Fibroblast of skin of back (primary cell): ENCODE measurements around the gene GMDS.
A peak's percentile ranks its signal among the peaks of the same experiment; 100 is the strongest.

ENCODE experiments used
- DNase-seq: peaks from one replicate; pipeline ENCODE4 v3.0.0-alpha.2; 2013

GMDS gene

DNA sequence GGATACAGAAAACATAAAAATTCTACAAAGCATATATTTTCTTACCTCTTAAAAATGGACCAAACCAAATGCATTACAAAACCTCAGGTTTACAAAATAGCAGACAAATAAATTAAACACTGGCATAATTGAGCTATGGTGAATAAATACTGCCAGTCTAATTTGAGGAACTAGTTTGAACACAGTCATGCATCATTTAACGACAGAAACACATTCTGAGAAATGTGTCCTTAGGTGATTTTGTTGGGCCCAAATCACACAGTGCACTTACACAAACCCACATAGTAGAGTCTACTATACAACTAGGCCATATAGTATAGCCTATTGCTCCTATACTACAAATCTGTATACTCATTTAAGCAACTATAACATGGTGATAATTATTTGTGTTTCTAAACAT lies 420.1 kb downstream of the GMDS start:
- DNase-seq = no peak

DNA sequence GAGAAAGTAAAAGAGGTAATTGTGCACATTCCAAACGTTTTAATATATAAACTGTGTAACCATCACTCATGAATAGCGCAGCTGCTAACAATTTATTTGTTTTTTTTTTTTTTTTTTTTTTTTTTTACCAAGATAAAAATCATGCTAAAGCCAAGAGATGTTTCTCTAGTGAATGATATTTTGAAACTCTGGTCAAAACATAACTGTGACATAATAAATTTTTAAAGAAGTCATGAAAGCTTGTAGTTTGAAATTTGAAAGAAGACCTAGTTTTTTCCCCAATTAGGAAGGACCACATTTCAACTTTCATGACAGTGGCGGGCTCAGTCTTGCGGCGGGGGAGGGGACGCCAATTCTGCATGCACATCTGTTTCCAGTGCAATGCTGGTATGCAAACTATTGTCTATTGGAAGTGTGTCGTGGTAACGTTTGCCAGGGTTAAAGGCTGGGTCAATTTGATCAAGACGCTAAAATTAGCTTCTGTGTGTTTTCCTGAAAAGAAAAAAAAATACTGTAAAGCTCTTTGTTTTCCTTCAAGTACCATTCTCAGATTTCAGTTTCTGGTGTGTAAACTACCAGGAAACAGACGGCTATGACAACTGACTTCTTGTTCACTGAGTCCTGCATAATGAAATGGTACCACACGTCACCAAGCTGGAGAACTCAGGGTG lies 423.8 kb downstream of the GMDS start:
- peak; percentile 59 for DNase-seq

DNA sequence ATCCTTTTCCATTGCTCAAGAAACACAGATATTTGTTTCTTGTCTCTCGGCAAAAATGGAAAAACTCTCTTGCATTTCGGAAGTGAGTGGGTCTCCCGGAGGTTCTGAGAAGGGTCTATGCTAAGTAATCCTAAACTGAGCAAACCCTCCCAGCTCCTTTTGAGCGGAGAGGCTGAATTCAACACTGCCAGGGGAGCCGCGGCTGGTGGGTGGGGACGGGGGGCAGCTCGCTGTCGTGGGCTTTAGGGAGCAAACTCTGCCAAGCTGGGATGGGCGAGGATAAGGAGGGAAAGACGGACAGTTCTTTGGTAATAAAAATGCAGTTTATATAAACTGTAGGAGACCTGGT lies 424.3 kb downstream of the GMDS start:
- DNase-seq = no peak

DNA sequence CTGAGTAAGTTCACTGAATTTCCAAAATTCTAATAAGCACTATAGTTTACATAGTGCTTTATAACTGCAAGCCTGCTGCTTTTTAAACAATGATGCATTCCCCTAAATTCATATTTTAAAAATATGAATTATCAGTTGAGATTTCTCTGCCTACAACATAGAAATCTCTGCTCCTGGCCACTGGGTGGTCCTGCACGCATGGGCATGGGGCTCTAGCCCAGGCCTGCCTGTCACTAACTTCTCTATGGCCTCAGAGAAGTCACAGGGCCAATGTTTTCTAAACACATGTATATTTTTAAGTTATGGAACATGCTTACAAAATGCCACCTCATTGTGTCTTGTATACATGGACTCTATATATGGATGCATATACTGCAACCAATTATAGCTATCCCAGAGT lies 424.7 kb downstream of the GMDS start:
- no peak for DNase-seq

DNA sequence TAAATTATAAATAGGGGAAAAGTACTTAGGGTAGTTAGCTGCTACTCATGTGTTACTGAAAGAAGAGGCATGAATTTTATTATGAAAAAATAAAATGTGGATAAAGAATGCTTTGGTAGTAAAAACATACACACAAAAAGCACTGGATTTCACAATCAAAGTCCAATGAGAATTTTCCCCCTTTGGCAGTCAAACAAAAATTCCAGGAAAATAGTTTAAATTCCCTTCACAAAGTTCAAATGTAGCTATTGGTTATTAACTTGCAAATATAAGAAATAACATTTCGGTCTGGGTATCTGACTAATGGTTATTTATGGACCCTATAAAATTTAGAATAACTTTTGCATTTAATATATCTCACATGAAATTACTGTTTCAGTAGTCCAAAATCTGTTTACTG lies 425.2 kb downstream of the GMDS start:
- DNase-seq = peak; percentile 77

DNA sequence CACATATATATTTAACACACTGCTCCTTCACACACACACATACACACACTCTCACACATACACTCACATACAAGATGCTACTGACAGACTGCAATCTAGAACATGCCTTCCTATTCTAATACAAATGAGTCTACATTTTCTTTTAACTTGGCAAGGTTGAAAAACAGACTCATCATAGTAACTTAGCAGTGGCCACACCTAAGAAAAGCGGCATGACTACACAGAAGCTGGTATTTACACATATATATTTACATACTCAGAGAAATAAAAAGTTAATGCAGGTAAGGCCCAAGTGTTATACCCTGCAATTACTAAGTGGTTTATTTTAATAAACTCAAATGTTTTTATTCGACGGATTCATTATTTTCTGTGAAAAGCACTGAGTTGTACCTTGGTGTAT lies 426.4 kb downstream of the GMDS start:
- DNase-seq = no peak

DNA sequence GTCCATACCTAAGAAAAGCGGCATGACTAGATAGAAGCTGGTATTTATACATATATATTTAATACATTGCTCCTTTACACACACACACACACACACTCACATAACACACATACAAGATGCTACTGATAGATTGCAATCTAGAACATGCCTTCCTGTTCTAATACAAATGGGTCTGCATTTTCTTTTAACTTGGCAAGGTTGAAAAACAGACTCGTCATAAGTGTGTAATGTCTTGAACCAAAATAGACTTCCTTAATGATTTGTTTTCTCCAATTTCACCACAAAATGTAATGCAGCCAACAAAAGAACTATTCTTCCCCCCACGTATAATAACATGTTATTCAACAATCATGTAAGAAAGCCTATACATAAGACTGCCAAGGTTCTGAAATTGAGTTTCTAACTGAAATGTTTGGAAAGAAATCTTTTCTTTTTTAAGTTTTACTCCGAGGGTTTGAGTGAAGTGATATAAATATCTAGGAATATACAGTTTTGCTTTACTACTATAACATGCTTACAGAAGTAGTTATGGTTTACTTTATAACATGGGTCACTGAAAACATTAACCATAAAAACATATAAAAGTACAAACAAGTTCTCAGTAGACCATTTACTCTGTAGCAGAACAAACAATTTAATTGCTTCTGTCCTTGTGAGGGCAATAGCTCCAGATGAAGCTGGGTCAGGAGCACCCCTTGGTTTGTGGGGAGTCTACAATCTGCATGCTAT lies 428.2 kb downstream of the GMDS start:
- no peak for DNase-seq

DNA sequence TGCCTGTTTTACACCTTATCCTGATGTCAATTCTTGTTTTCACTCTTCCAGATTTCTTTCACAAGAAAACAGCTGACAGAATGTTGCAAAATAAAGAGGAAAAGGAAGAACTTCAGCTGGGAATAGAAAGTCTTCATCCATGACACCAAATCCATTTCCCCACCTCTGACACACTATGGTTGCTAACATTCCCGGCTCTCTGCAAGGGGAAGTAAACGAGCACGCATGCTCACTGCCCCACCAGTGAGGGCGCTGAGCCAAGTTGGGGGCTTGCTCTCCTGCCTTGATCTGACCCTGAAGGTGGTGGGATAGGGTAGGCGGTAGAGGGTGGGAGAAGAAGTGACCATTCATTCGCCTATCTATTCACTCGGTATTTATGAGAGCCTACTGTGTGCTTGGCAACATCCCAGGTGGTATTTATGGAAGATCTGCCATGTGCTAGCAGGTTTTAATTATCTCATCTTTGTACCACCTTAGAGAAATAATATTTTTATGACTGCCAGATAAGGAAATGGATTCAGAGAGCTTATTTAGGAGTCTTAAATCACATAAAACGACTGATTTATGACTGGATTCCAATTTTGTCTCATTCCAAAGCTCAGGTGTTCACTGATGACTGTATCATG lies 429.5 kb downstream of the GMDS start:
- DNase-seq = no peak

DNA sequence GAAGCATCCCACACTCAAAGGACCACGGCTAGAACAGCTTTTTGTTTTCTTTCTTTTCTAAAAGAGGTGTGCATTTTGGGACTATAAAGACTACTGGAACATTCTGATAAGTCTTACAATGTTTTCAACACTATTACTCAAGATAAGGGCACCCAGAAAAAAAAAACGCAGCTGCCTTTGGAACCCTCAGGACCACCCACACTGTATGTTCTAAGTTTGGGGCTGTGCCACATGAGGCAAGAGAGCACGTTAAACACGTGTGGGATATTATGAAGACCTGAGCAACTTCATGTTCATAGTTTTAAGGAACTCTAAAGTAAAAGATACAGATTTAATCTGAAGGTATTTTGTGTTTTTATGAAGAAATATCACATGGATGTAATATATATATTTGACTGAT lies 431.1 kb downstream of the GMDS start:
- DNase-seq = no peak

DNA sequence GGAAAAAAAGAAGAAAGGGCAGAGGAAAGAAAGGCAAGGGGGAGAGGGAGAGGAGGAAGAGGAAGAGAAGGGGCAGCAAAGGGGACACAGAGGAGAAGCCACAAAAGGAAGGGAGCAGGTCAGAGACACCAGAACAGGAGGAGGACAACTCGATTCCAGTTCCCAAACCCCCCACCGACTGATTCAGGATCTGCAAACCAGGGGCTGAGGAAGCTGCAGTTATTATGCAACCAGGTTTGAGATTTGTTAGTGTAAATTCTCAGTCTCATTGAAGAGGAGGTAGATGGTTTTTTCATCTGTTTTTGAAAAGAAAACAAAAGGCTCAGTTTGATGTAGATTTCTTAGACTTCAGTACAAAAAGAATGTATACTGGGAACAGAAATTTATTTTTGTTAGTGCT lies 432.9 kb downstream of the GMDS start:
- DNase-seq = no peak

DNA sequence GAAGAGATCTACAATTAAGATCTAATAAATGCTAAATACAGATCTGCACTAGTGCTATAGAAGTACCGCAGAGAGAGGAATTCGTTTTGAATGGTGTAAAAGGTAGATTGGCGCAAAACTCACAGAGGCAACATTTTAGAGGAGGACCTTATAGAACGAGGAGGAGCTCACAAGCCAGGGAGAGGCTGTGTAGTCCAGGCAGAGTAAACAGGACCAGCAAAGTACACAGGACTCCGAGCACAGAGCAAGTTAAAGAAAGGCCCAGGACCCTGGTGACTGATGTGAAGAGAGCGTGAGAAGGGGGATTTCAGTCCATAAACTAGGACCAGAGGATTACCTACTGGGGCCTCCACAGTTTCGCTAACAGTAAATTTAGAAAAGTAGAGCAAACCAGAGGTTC lies 433.4 kb downstream of the GMDS start:
- no peak for DNase-seq

DNA sequence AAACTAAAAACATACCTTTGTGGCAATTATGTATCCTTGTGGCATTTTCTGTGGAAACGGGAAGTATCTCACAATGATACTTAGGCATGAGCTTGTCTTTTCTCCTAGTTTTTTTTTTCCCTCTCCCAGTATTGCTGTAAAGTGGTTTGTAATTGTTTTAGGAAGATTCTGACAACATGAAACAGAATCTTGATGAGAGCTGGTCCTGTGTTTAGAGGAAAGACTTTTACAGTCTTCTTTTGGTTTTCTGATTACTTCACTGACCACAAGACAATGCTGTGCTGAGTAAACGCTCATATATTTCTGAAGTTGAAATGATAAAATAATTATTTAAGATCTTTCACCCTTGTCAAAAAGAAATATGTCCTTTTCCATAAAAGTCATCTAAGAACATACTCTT lies 434.5 kb downstream of the GMDS start:
- DNase-seq = no peak

DNA sequence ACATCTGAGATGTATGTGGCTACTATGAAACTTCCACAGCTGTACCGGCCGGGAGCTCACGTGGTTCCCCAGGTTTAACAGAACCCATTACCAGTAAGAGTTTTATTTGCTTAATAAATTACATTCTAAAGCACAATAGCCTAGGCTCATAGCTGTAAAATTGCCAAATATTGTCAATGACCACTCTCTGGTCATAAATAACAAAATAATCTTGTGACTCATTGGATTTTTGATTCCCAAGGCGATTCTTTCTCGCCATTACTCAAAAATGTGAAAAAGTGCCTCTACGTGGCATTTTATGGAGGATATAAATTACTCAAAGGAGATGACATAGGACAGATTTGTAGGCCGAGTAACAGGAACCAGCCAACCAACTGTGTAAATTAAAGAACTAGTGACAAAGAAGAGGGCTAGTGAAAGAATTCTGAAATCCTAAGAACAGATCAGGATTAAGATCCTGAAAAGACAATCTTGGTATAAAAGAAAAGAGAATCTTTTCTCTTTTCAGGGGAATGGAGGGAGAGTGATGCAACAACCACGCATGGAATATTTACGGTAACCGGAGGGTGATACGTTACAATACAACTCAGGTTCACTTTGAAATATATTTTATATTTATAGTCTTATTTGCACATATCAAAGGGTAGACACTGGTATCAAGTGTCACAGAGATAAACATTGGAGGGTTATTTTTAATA lies 436.0 kb downstream of the GMDS start:
- DNase-seq = no peak

DNA sequence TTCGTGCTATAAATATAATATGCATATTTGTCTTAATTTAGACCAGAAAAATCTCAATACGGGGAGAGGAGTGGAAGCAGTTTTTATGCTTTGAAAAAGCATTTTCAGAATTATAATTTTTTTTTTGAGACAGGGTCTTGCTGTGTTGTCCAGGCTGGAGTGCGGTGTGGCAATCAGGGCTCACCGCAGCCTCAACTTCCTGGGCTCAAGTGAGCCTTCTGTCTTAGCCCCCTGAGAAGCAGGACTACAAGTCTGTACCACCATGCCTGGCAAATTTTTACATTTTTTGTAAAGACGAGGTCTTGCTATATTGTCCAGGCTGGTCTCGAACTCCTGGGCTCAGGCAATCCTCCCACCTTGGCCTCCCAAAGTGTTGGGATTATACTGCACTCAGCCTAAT lies 438.5 kb downstream of the GMDS start:
- no peak for DNase-seq

DNA sequence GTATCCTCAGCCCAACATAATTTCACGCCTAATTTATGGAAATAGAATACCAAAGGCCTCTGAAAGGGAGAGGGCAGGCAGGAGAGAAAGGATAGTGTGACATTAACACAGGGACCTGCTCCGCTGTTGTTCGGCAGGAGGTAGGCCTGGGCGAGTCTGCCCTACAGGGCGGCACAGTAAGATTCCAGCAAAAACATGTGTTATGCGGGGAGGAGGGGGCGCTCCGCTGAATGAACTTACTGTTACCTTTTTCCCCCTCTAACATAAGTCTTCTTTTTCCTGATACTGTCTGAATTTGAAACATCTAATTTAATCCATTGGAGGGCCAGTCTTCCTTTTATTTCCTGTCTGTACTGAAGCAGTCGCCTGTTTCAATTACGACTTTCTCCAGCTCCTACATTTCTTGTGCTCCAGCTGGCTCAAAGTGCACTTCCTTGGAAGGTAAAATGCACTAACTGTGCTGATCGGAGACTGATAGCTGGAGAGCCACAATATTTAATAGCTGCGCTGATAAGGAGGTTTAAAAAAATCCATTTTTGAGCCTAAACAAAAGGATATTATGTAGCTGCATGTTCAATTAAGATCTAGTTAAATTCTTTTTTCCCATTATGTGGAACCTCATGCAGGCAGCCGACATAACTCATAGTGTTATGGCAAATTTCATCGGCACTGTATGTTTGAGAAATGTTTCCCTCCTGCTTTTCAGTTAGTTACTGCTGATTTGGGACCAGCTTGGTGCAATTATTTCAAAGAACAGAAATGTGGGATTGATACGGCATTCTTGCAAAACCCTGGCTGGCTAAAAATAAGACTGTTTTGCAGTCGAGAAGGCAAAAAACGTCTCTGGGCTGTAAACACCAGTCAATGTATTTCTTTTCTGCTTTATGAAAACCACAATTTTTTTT lies 442.7 kb downstream of the GMDS start:
- no peak for DNase-seq

DNA sequence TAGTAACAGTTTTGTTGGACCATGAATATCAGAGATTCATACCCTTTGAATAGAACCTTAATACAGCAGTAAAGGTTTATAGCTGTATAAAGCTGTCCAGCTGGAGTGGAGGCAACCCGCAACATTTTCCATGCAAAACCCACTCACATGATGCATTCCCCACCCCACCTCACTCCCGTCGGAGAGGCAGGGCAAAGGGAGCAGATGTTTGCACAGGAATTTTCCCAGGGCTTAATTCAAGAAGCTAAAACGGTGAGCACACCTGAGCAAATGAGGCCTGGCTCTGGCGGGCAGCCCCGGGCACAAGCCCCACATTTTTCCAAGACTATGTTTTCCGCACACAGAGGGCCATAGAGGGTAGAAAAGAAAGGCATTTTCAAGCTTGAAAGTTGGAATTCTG lies 444.0 kb downstream of the GMDS start:
- DNase-seq = no peak

DNA sequence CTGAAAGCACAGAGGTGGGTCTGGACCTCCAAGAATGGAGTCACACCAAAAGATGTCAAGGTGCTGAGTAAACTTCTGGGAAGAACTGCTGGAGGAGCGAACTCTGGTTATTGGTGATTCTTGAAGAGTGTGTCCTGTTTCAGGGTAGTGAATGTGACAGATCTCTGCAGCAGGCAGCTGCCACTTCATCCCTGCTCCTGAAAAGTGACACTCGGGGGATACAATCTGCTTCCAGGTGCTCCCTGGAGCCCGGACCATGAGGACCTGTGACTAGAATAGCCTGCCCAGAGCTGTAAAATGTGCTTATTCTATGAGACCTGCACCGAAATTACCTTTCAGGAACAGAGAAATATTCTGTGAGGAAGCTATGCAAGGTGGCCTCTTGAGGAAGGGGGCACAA lies 444.6 kb downstream of the GMDS start:
- no peak for DNase-seq

DNA sequence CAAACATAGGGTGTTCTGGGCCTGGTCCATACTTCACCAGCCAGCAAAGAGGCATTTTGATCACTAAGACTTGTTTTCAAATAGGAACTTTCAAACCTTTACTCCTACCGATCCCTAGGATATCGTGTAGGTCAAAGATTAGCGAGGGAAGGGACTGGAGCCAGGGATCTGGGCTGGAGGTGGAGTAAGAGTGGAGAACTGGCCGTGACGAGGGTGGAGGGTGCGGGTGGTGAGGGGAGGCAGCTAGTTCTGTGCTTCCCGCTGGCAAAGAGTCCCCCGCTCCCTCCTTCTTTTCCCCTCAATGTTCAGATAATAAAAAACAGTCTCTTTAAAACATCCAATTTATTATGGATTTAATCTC lies 446.5 kb downstream of the GMDS start:
- DNase-seq = no peak

DNA sequence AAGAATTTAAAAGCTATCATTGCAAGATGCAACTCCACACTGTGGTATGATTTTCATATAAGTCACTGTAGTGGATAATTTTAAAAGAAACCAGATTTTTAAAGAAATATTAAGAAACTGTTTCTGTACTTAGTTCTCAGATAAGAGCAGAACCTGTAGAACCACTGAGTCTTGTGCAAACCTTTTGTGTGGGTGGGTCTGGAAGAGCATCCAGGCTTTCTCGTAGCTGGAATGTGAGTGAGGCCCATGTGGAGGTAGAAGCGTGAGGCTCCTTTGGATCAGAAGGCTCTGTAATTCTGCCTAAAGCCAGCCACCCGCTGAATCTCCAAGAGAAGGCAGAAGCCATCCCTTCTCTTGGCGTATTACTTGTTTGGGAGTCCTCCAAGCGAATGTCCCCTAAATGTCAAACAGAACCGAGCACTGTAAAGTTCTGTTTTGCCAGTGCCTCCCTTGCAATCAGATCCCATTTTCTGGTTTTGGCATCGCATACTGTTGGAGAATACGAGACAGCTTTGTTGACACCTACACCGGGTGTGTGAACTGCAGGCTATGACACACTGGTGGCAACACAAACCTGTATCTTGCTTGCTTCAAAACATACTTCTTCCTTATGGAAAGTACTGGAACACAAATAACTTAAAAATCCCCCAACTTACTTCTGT lies 447.0 kb downstream of the GMDS start:
- DNase-seq = no peak

DNA sequence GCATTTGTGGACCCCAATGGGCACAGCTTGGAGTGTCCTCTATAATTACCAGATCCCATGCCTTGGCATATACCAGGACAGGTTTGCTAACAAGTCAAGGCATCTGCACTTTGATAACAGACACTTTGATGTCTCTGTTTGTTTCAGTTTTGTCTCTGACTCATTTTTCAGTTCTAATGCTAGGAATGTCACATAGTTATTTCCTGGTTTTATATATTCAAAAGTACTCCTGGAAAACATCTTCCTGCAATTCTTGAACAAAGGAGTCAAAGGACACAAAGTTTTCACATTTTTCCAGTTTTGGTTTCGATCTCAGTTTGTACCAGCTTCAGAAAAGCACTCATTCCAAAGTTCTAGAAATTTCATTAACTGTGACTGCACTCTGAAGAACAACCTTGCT lies 447.6 kb downstream of the GMDS start:
- DNase-seq = peak; percentile 52

DNA sequence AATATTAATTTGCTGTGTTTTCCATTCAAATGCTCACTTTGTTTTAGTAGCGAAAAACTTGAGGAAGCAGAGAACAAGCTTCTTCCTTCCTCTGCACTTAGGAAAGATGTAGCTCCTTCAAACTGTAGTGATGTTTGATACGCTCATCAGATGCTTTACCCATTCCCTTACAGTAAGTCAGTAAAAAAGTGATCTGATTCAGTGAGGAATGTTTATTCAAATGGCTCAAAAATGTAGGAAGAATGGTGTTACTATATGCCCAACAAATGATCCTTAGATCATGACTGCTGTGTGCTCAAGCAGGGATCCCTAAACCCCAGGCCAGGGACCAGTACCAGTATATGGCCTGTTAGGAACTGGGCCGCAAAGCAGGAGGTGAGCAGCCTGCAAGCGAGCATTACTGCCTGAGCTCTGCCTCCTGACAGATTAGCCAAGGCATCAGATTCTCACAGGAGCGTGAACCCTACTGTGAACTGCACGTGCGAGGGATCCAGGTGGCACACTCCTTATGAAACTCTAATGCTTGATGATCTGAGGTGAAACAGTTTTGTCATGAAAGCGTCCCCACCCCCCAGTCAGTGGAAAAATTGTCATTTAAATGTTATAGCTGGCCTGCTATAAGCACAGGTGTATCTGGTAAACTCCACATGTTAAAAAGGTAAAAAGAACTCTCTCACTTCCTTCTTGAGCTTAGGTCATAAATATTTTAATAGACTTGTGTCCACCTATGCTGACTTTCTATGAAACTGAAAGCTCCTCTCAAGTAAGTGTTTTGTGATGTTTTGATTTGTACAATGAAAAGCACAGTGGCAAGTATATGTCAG lies 448.5 kb downstream of the GMDS start:
- DNase-seq = peak; percentile 73
